HG03097 (cell line): ENCODE results near the gene DESI1.
"Not testable (repeated sequence)": the region's sequence is repeated elsewhere in the genome, so short reads cannot be mapped to it uniquely, and the experiment has no call there.

Experiments used
- ATAC-seq: cut with Tn5 transposase; IDR thresholded peaks from one replicate; pipeline ENCODE4 v1.9.1; 2021; ENCODE audit not compliant: unreplicated experiment, low FRiP score

Gene DESI1

GRCh38 chr22:41620589-41621098 is at the start of gene DESI1:
Gene DESI1, minus strand, starts transcription at chr22:41621043. Its CDS starts 204 bp downstream, at chr22:41620839.
- ATAC-seq: peak; percentile 50

- no peak for ATAC-seq
Observed at GRCh38 chr22:41668971-41669911, 48.4 kb upstream of the DESI1 start.

- no peak for ATAC-seq
Observed at GRCh38 chr22:41664951-41665350, 44.1 kb upstream of the DESI1 start.

GRCh38 chr22:41664490-41664889 is 43.6 kb upstream of the DESI1 start:
- ATAC-seq: no peak

- ATAC-seq: not testable (repeated sequence)
Observed at GRCh38 chr22:41663594-41663993, 42.8 kb upstream of the DESI1 start.

- ATAC-seq: no peak
Observed at GRCh38 chr22:41661713-41662112, 40.9 kb upstream of the DESI1 start.

GRCh38 chr22:41661088-41661487 is 40.2 kb upstream of the DESI1 start:
- no peak for ATAC-seq

- no peak for ATAC-seq
Observed at GRCh38 chr22:41660416-41660815, 39.6 kb upstream of the DESI1 start.

GRCh38 chr22:41659941-41660340 is 39.1 kb upstream of the DESI1 start:
- ATAC-seq: no peak

GRCh38 chr22:41658869-41659268 is 38.0 kb upstream of the DESI1 start:
- ATAC-seq: no peak

GRCh38 chr22:41657709-41658108 is 36.9 kb upstream of the DESI1 start:
- no peak for ATAC-seq

- no peak for ATAC-seq
Observed at GRCh38 chr22:41656556-41656955, 35.7 kb upstream of the DESI1 start.

- ATAC-seq: no peak
Observed at GRCh38 chr22:41654322-41654721, 33.5 kb upstream of the DESI1 start.

GRCh38 chr22:41650821-41651220 is 30.0 kb upstream of the DESI1 start:
- no peak for ATAC-seq

- no peak for ATAC-seq
Observed at GRCh38 chr22:41650229-41650628, 29.4 kb upstream of the DESI1 start.

GRCh38 chr22:41648432-41648831 is 27.6 kb upstream of the DESI1 start:
- no peak for ATAC-seq

GRCh38 chr22:41647771-41648170 is 26.9 kb upstream of the DESI1 start:
- no peak for ATAC-seq

- ATAC-seq: no peak
Observed at GRCh38 chr22:41642331-41643110, 21.7 kb upstream of the DESI1 start.

GRCh38 chr22:41641854-41642253 is 21.0 kb upstream of the DESI1 start:
- no peak for ATAC-seq

GRCh38 chr22:41638748-41639147 is 17.9 kb upstream of the DESI1 start:
- ATAC-seq: no peak

- no peak for ATAC-seq
Observed at GRCh38 chr22:41638124-41638523, 17.3 kb upstream of the DESI1 start.
